HepG2 (cell line): ENCODE results near the gene RORC. TPM values are rescaled to one million over a fixed set of nuclear protein-coding genes. Genes with fewer than 3 reads are reported as not detected.

ENCODE experiments used
- ARID5B ChIP-seq: IDR thresholded peaks from 2 replicates; pipeline ENCODE4 v1.4.0; 2020; ENCODE audit warnings: mild to moderate bottlenecking, missing genetic modification reagents
- EP300 ChIP-seq, 3 experiments: sonication (generic) in 1 of 3; formaldehyde crosslinking in 1 of 3; IDR thresholded peaks; 2 replicates each; pipeline versions ENCODE4 v1.5.1 to v1.6.1; 2011 to 2020; ENCODE audit warnings: low read depth in 2 of 3, low read length in 2 of 3, borderline replicate concordance in 1 of 3, improper control_type of control experiment in 1 of 3, mild to moderate bottlenecking in 1 of 3, missing genetic modification reagents in 1 of 3, moderate library complexity in 1 of 3
- FLYWCH1 ChIP-seq: sonication (generic); formaldehyde crosslinking; IDR thresholded peaks from 2 replicates; pipeline ENCODE4 v1.8.1; 2023; ENCODE audit warnings: mild to moderate bottlenecking, missing genetic modification reagents
- KAT8 ChIP-seq: IDR thresholded peaks from 2 replicates; pipeline ENCODE4 v1.6.1; 2016; ENCODE audit warnings: missing genetic modification reagents, missing compliant biosample characterization
- NCOA5 ChIP-seq: sonication (generic); formaldehyde crosslinking; IDR thresholded peaks from 2 replicates; pipeline ENCODE4 v1.4.0; 2020; ENCODE audit warnings: missing genetic modification reagents
- PAWR ChIP-seq: sonication (generic); formaldehyde crosslinking; IDR thresholded peaks from 2 replicates; pipeline ENCODE4 v1.4.0; 2020; ENCODE audit warnings: missing genetic modification reagents, mild to moderate bottlenecking, borderline replicate concordance
- RAD51 ChIP-seq: fragments of 450-650 bp; IDR thresholded peaks from 2 replicates; pipeline ENCODE4 v1.6.1; 2016; ENCODE audit warnings: borderline replicate concordance
- RBM39 ChIP-seq: fragments of 200-400 bp; formaldehyde crosslinking; IDR thresholded peaks from one replicate; pipeline ENCODE4 v1.6.1; 2018; ENCODE audit warnings: antibody characterized with exemption, mild to moderate bottlenecking, low read depth, low read length; ENCODE audit not compliant: poor library complexity, severe bottlenecking
- TARDBP ChIP-seq: sonication (generic); formaldehyde crosslinking; IDR thresholded peaks from 2 replicates; pipeline ENCODE4 v1.8.0; 2022; ENCODE audit warnings: mild to moderate bottlenecking, missing genetic modification reagents
- ZNF280D ChIP-seq: sonication (generic); formaldehyde crosslinking; IDR thresholded peaks from 2 replicates; pipeline ENCODE4 v1.5.1; 2020; ENCODE audit warnings: mild to moderate bottlenecking, missing genetic modification reagents
- ZNF337 ChIP-seq: sonication (generic); formaldehyde crosslinking; IDR thresholded peaks from 2 replicates; pipeline ENCODE4 v1.5.1; 2020; ENCODE audit warnings: missing genetic modification reagents, low read depth, mild to moderate bottlenecking, borderline replicate concordance
- ZNF782 ChIP-seq: sonication (generic); formaldehyde crosslinking; IDR thresholded peaks from 2 replicates; pipeline ENCODE4 v1.4.0; 2020; ENCODE audit warnings: missing genetic modification reagents, mild to moderate bottlenecking, borderline replicate concordance
- polyA plus RNA-seq, 8 experiments: library from polyadenylated mRNA; depleted of rRNA in 3 of 8; stranded (reverse) in 7 of 8; unstranded in 1 of 8; fragments of >200 nt; fragmentation: Illumina TruSeq in 4 of 8; extraction: Trizol in 4 of 8; gene quantifications; 2 replicates each; pipeline versions ENCODE4 v1.2.1 to v1.2.3, GENCODE V29; 2011 to 2016; ENCODE audit warnings: low read depth in 4 of 8, missing spikeins in 1 of 8, mixed read lengths in 1 of 8; ENCODE audit not compliant: insufficient read depth in 1 of 8
- total RNA-seq, 5 experiments: library from RNA; depleted of rRNA; stranded (reverse); fragments of >200 nt; fragmentation: Illumina TruSeq; extraction: Trizol; gene quantifications; 2 replicates each; pipeline ENCODE4 v1.2.3, GENCODE V29; 2016; ENCODE audit warnings: low read depth in 1 of 5
- TF ChIP-seq, protein P1 (sequence below): sonication (generic); formaldehyde crosslinking; IDR thresholded peaks from 2 replicates; pipeline ENCODE4 v1.4.0; 2020; ENCODE audit warnings: low read depth, missing genetic modification reagents
- TF ChIP-seq, protein P2 (sequence below): sonication (generic); formaldehyde crosslinking; IDR thresholded peaks from 2 replicates; pipeline ENCODE4 v1.4.0; 2020; ENCODE audit warnings: missing genetic modification reagents

RORC gene
- total and polyA plus RNA-seq, 2 of the 13 experiments (the other 11 are each of a cell fraction or from before 2014, with no cell fraction given): 2.5 to 6.5 TPM

DNA sequence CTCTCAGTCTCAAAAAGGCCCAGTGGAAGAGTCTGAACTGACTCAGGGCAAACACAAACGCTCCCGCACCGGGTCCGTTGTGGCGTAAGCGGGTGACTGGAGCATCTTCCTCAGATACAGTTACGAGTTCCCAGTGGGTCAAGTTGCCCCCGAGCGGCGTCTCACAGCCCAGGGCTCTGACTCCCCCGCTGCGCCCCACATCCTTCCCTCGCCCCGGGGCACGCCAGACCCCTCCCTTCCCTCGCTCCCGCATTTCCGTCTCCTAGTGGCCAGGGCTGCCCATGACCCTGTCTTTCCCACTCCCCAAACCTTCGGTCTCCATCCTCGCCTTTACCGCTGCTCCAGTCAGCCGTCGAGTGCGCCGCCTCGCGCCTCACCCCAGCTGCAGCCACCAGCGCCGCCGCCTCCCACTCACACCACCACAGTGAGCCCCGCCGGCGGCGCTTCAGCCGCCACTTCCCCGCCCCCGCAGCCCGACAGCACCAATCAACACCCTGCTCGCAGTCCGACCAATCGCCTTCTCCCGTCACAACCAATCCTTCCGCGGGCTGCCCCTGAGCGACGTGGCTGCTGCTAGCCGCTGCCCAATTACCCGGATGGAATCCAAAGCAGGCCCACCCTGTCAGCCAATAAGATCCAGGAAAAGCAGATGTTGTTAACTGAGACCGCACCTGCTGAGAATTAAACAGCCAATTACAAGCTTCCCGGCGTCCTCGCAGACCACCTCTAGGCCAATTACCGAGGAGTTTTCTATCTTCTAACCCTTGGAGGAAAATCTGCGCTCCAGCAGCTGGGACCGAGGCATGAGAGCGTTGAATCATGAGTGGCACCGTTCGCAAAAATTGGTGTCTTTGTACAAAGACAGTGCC, 41.3 kb downstream of the RORC start, which contains the start of gene TDRKH (continued):
- TF ChIP-seq RBM39 (peak; percentile 72), RAD51 (no peak), FLYWCH1 (CRISPR knock-in tag) (no peak), TARDBP (CRISPR knock-in tag) (peak; percentile 61; the same call in 1 of the 2 replicates), ARID5B (CRISPR knock-in tag) (peak; percentile 44), ZNF782 (CRISPR knock-in tag) (peak; percentile 61; the same call in 1 of the 2 replicates), ZNF337 (CRISPR knock-in tag) (no peak), EP300 (IDR thresholded peaks at IDR 0.05; ENCODE audit: low read depth in 2 of 2, low read length in 2 of 2) (0 out of 4 replicates have a peak, but pooled peaks of 1 of the 2 experiments have one; percentile 1), EP300 (CRISPR knock-in tag; IDR thresholded peaks at IDR 0.05; ENCODE audit: borderline replicate concordance) (peak; percentile 32; the same call in 1 of the 2 replicates), PAWR (CRISPR knock-in tag) (no peak), NCOA5 (CRISPR knock-in tag) (no peak), ZNF280D (CRISPR knock-in tag) (peak; percentile 69; the same call in 1 of the 2 replicates), KAT8 (CRISPR knock-in tag) (peak; percentile 68)
- TF ChIP-seq, protein P1, sequence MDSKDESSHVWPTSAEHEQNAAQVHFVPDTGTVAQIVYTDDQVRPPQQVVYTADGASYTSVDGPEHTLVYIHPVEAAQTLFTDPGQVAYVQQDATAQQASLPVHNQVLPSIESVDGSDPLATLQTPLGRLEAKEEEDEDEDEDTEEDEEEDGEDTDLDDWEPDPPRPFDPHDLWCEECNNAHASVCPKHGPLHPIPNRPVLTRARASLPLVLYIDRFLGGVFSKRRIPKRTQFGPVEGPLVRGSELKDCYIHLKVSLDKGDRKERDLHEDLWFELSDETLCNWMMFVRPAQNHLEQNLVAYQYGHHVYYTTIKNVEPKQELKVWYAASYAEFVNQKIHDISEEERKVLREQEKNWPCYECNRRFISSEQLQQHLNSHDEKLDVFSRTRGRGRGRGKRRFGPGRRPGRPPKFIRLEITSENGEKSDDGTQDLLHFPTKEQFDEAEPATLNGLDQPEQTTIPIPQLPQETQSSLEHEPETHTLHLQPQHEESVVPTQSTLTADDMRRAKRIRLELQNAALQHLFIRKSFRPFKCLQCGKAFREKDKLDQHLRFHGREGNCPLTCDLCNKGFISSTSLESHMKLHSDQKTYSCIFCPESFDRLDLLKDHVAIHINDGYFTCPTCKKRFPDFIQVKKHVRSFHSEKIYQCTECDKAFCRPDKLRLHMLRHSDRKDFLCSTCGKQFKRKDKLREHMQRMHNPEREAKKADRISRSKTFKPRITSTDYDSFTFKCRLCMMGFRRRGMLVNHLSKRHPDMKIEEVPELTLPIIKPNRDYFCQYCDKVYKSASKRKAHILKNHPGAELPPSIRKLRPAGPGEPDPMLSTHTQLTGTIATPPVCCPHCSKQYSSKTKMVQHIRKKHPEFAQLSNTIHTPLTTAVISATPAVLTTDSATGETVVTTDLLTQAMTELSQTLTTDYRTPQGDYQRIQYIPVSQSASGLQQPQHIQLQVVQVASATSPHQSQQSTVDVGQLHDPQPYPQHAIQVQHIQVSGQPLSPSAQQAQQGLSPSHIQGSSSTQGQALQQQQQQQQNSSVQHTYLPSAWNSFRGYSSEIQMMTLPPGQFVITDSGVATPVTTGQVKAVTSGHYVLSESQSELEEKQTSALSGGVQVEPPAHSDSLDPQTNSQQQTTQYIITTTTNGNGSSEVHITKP (CRISPR knock-in tag): 0 out of 2 replicates have a peak, but pooled peaks have one; percentile 5
- TF ChIP-seq, protein P2, sequence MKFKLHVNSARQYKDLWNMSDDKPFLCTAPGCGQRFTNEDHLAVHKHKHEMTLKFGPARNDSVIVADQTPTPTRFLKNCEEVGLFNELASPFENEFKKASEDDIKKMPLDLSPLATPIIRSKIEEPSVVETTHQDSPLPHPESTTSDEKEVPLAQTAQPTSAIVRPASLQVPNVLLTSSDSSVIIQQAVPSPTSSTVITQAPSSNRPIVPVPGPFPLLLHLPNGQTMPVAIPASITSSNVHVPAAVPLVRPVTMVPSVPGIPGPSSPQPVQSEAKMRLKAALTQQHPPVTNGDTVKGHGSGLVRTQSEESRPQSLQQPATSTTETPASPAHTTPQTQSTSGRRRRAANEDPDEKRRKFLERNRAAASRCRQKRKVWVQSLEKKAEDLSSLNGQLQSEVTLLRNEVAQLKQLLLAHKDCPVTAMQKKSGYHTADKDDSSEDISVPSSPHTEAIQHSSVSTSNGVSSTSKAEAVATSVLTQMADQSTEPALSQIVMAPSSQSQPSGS (CRISPR knock-in tag): no peak
